Activated naive CD8-positive, alpha-beta T cell treated with anti-CD3 and anti-CD28 coated beads, Interleukin-2, amount 50 U/mL, for 24 hours (primary cell): ENCODE data around the gene HSPA9.

Experiments used
- ATAC-seq: fragments of 150-1000 bp; cut with Tn5 transposase; one replicate; pipeline ENCODE4 v1.10.0; 2021
- DNase-seq: peaks from one replicate; pipeline ENCODE4 v3.0.0; 2021
- H3K27ac Mint-ChIP-seq: one replicate; pipeline ENCODE4 v1.8.0; 2021; ENCODE audit warnings: mild to moderate bottlenecking, mixed read lengths
- H3K27me3 Mint-ChIP-seq: one replicate; pipeline ENCODE4 v1.8.0; 2021; ENCODE audit warnings: mixed read lengths
- H3K36me3 Mint-ChIP-seq: one replicate; pipeline ENCODE4 v1.8.0; 2021; ENCODE audit warnings: low read depth, mixed read lengths
- H3K4me1 Mint-ChIP-seq: one replicate; pipeline ENCODE4 v1.8.0; 2021; ENCODE audit warnings: mixed read lengths
- H3K4me3 Mint-ChIP-seq: one replicate; pipeline ENCODE4 v1.8.0; 2021; ENCODE audit warnings: mild to moderate bottlenecking, moderate library complexity, mixed read lengths
- H3K9me3 Mint-ChIP-seq: one replicate; pipeline ENCODE4 v1.8.0; 2021; ENCODE audit warnings: mixed read lengths

The HSPA9 gene

DNA sequence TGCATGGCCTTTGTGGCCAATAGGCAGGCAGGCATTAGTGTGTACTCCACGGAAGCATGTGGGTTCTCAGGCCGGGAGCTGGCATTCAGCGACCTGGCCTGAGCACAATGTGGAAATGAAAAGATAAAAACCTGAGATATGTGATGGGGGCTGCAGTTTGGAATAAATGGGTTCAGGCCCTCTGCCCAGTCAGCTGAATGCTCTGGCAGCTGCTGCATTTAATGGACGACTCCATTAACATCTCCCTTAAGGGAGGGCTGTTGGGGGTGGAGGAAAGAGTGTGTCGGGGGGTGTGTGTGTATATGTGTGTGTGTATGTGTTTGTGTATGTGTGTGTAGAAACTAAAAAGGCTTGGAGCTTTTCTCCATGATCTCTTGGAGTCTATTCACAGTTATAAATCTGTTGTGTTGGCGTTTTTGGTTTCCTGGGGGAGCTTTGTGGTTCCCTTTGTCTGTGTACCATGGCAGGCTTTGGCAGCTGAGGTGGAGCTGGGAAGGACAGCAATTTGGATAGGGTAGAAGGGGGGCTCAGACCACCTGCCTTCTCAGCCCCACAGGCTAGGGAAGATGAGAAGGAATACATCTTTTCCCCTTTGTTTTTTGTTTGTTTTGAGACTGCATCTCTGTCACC, 27.3 kb upstream of the HSPA9 start:
- H3K36me3 Mint-ChIP-seq = no peaks in the 10 kb centered on the region
- ATAC-seq = no peak
- H3K27ac Mint-ChIP-seq = no peak overlapping the region
- H3K4me3 Mint-ChIP-seq = no peak overlapping the region
- peaks cover 65% of the 10 kb centered on the region for H3K27me3 Mint-ChIP-seq
- no peak for DNase-seq
- peaks cover 21% of the 10 kb centered on the region for H3K4me1 Mint-ChIP-seq
- H3K9me3 Mint-ChIP-seq = no peaks in the 10 kb centered on the region

DNA sequence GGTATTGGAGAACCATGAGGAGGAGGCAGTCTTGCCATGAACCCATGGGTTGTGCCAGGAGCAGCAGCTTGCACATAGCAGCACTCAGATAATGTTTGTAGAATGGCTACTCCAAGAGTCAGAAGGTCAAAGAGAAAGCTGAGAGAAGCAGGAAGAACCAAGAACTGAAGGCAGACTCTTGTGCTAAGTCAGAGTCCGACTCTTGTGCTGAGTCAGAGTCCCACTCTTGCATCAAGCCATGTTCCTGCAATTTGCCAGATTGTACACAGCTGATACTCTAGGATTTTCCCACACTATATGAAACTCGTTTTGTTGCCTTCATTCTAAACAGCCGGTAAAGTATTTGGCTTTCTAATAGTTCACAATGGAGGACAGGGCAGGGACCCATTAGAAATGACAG, 26.2 kb upstream of the HSPA9 start:
- Mint-ChIP-seq H3K9me3 (no peaks in the 10 kb centered on the region), H3K27ac (no peak overlapping the region), H3K4me3 (no peak overlapping the region), H3K4me1 (peaks cover 21% of the 10 kb centered on the region), H3K36me3 (no peaks in the 10 kb centered on the region), H3K27me3 (peaks cover 68% of the 10 kb centered on the region)
- no peak for DNase-seq
- ATAC-seq = no peak

DNA sequence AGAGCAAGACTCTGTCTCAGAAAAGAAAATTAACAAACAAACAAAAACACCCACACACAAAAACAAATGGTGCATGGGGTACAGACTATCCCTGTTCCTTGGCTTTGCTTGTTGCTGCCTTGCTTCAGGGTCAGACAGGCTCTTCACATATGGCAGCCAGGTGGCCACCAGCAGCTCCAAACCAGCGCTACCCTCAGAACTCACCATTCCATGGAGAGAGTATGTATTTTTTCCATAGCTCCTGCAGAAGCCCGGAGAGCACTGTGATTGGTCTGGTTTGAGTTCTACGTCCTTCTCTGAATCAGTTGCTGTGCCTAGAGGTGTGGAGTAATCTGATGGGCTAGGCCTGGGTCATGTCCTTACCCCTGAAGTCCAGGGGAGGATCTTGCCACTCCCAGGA, 25.2 kb upstream of the HSPA9 start:
- no peak overlapping the region for H3K27ac Mint-ChIP-seq
- H3K4me1 Mint-ChIP-seq = peaks cover 21% of the 10 kb centered on the region
- no peaks in the 10 kb centered on the region for H3K36me3 Mint-ChIP-seq
- no peak overlapping the region for H3K4me3 Mint-ChIP-seq
- H3K27me3 Mint-ChIP-seq = peaks cover 66% of the 10 kb centered on the region
- ATAC-seq (no peak), DNase-seq (no peak)
- no peaks in the 10 kb centered on the region for H3K9me3 Mint-ChIP-seq

DNA sequence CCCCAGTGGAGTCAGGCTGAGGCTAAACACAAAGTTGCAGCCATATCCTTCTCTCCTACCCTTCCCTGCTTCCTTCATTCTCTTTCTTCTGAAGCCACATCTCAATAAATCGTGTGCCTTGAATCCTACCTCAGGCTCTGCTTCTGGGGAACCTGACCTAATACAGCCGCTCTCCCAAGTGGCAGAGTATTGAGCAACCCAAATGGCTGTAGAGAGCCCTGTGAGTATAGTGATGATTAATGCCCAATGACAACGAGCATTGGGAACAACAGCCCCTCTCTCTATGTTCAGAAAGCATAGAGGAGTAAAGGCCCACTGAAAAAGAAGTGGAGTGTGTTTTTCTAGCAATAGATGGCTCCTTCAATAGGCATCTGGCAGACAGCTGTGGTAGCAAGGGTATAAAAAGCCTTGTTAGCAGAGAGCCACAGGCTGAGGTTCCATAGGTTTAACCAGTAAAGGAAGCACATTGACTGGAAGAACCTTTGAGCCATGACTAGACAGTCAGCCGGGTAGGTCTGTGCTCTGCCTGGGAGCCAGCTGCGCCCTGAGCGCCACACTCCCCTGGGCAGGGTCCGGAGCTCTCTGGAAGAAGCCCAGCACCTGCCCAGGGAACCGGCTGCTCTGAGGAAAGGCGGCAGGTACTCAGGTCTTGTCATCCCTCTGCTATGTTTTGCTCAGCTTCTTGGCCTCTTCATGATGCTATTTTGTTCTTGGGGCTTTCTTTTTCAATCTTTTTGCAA, 22.6 kb upstream of the HSPA9 start:
- Mint-ChIP-seq H3K4me3 (no peak overlapping the region), H3K36me3 (no peaks in the 10 kb centered on the region), H3K27me3 (peaks cover 62% of the 10 kb centered on the region), H3K9me3 (no peaks in the 10 kb centered on the region), H3K4me1 (peaks cover 7% of the 10 kb centered on the region), H3K27ac (no peak overlapping the region)
- DNase-seq (no peak), ATAC-seq (no peak)

DNA sequence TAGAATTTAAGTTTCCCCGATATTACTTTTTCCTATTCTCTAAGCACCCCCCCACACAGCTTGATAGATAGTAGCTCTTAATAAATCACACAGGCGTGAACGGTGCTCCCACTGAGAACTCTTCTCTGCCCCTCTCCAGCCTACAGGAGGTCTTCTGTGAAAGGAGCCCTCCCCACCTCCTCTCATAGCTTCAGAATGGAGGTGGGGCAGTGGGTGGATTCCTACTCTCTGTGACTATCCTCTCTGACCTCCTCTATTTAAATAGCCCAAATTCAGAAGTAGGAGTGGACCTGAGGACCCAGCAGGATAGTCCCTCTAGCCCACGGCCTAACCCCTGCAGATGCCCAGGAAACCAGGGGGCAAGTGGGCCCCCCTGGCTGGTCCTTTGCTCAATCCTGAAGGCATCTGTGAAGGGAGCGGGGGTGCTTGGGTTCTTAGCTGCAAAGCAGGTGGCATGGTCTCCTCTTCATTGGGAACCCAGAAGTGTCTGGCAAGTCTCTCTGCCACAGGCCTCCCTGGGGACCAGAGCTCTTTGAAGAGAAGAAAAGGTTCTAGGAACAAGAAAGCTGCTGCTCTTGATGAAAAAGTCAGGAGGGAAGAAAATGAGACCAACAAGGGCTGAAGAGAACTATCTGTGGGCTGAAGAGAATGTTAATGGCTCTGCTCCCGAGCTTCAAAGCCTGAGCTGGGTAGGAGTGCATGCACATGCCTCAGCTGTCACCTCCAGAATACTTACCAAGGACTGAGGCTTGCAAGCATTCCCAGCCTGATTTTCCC, 21.1 kb upstream of the HSPA9 start:
- Mint-ChIP-seq H3K4me1 (no peaks in the 10 kb centered on the region), H3K27me3 (peaks cover 50% of the 10 kb centered on the region), H3K36me3 (no peaks in the 10 kb centered on the region), H3K27ac (no peak overlapping the region), H3K4me3 (no peak overlapping the region), H3K9me3 (no peaks in the 10 kb centered on the region)
- DNase-seq (no peak), ATAC-seq (no peak)

DNA sequence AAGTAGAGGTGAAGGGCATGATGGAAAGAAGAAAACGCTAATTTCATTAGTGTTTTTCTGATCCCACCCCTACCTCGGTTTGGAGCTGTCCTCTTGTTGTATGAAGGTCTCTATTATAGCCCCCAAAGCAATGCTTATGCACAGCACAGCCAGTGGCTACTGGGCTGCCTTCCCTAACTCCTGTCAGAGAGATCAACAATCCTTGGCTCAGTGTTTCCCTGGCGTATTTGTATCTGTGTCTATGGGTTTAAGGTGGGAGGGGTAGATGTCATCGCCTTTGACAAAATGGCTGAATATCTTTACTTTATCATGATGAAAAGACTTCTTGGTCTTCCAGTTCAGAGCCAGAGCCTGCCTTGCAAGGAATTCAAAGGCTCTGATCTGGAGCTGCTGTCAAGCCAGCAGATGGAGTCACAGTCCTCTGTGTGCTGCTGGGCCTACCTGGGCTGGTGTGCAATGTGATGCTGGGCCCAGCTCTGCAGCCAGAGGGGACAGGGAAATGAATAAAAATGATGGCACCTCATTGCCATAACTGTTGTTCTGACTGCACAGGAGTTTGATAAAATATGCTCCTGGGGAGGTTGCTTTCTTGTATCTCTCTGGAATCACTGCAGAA, 20.1 kb upstream of the HSPA9 start:
- no peak for ATAC-seq
- DNase-seq = no peak
- Mint-ChIP-seq H3K4me3 (no peak overlapping the region), H3K27ac (no peak overlapping the region), H3K27me3 (peaks cover 42% of the 10 kb centered on the region), H3K36me3 (no peaks in the 10 kb centered on the region), H3K4me1 (no peaks in the 10 kb centered on the region), H3K9me3 (no peaks in the 10 kb centered on the region)

DNA sequence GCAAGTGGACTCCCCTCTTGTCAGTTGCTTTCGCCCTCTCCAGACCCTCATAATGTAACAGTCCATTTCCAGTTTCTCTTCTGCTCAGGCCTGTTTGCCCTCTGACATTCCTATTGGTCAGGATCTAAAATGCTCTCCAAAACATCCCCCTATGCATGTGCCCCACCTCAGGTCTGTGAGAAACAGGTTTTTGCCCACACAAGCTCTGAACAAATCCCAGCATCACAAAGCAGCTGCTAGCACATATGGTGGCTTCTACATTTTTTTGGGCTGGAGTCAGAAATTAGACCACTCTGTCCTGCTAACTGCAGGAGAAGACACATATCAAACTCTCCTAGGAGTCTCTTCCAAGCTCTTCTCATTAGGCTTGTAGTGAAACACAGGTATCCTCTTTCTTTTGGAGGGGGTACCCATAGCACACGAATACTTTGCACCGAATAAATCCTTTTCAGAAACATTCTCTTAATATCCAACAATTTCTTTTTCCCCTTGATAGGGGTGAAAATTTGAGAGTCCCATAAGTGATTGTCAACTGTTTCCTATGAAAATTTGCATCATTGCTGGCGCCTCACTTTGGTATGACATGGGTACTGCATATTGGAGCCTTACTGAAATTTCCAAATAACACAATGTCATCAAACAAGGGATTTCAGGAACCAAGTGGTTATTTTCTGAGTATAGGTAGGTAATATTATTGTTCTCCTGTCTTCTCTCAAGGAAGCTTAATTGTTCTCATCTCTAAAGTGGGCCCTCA, 19.3 kb upstream of the HSPA9 start:
- H3K4me1 Mint-ChIP-seq = no peaks in the 10 kb centered on the region
- H3K27ac Mint-ChIP-seq = no peak overlapping the region
- no peak overlapping the region for H3K4me3 Mint-ChIP-seq
- H3K27me3 Mint-ChIP-seq = peaks cover 37% of the 10 kb centered on the region
- H3K36me3 Mint-ChIP-seq = no peaks in the 10 kb centered on the region
- H3K9me3 Mint-ChIP-seq = no peaks in the 10 kb centered on the region
- no peak for DNase-seq
- no peak for ATAC-seq

DNA sequence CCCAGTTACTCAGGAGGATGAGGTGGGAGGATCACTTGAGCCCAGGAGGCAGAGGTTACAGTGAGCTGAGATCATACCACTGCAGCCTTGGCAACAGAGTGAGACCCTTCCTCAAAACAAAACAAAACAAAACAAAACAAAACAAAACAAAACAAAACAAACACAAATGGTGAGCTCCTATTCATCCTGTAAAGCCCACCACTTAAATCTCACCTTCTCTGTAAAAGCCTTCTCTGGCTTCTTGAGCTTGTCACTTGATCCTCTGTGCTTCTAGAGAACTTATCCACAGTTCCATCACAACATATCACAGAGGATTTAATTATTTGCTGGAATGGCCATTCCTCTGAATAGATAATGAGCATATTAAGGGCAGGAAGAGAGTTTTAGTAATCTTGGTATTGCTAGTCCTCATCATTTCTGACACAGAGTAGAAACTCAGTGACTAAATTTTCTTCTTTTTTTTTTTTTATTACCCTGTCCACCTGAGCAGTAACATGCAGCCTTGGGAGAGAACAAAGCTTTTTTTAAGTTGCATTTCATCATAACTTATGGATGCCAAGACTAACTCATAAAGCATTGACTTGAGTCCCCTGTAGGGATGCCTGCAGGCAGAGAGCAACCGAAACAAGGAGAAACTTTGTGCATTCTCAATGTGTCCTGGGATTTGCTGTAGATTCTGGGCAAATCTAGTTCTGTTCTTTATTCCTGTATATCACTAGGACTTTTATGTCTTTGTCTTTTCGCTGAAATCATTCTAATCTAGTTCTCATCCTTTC, 13.0 kb upstream of the HSPA9 start:
- Mint-ChIP-seq H3K4me3 (no peak overlapping the region), H3K27me3 (peaks cover 9% of the 10 kb centered on the region), H3K27ac (no peak overlapping the region), H3K4me1 (no peaks in the 10 kb centered on the region), H3K9me3 (no peaks in the 10 kb centered on the region), H3K36me3 (no peaks in the 10 kb centered on the region)
- no peak for DNase-seq
- ATAC-seq = no peak

DNA sequence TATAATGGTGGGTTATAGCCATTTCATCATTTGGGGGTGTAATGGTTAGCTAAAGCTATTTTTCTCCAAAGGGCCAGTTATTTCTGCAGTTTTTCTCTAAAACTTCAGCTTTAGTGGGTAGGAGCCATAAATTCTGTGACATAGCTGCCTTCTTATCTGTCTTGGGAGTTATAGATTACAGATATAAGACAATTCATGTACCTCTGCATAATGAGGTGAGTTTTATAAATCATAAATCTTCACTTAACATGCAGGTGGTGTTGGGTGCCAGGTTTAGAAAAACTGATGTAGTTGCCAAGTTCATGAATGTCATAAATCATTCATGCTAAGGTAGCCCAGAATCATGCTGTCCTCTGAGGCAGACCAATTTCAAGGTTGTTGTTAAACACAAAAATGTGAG, 10.0 kb upstream of the HSPA9 start:
- Mint-ChIP-seq H3K4me3 (no peak overlapping the region), H3K27me3 (peaks cover 3% of the 10 kb centered on the region), H3K4me1 (no peaks in the 10 kb centered on the region), H3K36me3 (no peaks in the 10 kb centered on the region), H3K27ac (no peak overlapping the region), H3K9me3 (no peaks in the 10 kb centered on the region)
- DNase-seq (no peak), ATAC-seq (no peak)

DNA sequence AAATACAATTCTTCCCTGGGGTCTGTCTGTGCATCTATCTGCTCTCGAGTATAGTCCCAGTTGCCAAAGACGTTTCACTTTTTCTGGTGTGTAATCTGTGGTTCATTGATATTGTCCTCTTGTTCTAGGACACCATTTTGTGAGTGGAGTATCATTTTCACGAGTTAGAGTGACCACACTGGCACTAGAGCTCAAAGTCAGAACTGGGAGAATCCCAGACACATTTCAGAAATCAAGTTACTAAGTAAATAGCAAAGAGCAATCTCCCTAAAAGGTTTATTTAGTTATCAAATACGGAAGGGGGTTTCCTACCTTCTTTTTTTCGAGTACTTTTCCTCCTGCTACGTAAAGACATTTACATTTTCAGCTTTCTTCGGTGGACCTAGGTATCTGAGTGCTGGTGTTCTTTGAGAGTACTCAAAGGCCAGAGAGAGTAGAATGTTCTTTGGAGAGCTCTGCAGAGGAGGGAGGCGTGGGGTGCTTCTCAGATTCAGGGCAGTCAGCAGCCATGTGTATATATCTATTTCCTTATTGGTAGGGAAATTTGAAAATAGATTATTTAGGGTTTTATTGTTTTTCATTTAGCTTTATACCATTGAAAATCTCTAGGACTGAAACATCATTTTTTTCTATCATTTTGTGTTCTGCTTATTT, 8.9 kb upstream of the HSPA9 start:
- H3K4me3 Mint-ChIP-seq = no peak overlapping the region
- no peaks in the 10 kb centered on the region for H3K36me3 Mint-ChIP-seq
- H3K4me1 Mint-ChIP-seq = peaks cover 3% of the 10 kb centered on the region
- no peak for DNase-seq
- no peak for ATAC-seq
- no peaks in the 10 kb centered on the region for H3K9me3 Mint-ChIP-seq
- no peak overlapping the region for H3K27ac Mint-ChIP-seq
- H3K27me3 Mint-ChIP-seq = peaks cover 3% of the 10 kb centered on the region

DNA sequence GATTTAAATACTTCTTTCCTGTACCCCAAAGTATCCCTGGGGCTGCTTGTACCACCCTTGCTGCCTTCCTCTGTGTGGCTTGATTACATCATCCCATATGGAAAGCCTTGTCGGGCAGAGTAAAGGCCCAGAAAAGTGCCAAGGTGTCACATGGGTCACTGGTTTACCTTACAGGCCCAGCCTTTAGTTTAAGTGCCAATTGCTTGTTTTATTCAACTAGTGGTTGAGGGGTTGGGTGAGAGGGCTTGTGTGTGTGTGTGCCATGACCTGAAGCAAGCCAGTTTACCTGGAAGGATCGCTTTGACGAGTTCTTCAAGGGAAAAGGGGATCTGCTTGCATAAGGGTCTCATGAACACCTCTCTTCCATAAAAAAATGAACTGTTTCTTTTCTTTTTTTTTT, 7.8 kb upstream of the HSPA9 start:
- ATAC-seq (no peak), DNase-seq (no peak)
- Mint-ChIP-seq H3K27ac (no peak overlapping the region), H3K9me3 (no peaks in the 10 kb centered on the region), H3K36me3 (no peaks in the 10 kb centered on the region), H3K4me1 (peaks cover 3% of the 10 kb centered on the region), H3K4me3 (no peak overlapping the region), H3K27me3 (peaks cover 3% of the 10 kb centered on the region)

DNA sequence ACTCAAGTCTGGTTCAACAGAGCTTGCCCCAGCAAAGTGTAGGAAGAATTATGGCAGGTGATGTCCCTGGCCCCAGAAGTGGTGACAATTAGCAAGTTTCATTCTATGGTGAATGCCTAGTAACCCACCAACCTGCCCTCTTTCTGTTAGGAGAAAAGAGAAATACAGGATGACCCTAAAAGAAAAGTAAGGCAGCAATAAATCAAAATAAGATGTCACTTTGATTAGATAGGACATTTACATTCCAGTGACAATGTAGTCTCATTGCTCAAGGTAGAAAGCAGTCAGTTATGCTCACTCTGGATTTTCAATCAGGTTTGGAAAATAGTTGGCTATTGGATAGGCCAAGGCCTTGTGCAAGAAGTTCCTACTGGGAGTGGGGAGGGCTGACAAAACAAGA, 5.6 kb upstream of the HSPA9 start:
- H3K36me3 Mint-ChIP-seq = peaks cover 2% of the 10 kb centered on the region

DNA sequence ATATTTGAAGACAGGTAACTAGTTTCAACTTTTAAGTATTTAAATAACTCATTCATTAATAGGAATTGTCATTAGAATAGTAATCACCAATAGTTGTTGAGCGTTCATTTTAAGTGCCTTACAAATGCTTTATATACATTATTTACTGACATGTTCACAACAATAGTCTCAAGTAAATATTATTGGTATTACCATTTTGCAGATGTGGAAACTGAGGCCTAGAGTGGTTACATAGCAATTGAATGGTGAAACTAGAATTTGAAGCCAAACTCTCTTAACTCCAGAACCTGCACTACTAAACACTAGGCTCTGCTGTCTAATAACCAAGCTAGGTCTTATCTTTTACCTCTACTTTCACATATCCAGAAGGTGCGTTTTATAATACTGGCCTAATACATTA, 4.8 kb upstream of the HSPA9 start:
- peaks cover 6% of the 10 kb centered on the region for H3K36me3 Mint-ChIP-seq
- no peak overlapping the region for H3K4me3 Mint-ChIP-seq
- peaks cover 4% of the 10 kb centered on the region for H3K9me3 Mint-ChIP-seq
- H3K27me3 Mint-ChIP-seq = no peaks in the 10 kb centered on the region
- no peak overlapping the region for H3K27ac Mint-ChIP-seq
- peaks cover 13% of the 10 kb centered on the region for H3K4me1 Mint-ChIP-seq
- ATAC-seq (no peak), DNase-seq (no peak)

More for the DNA sequence above, 5.6 kb upstream of the HSPA9 start:
- Mint-ChIP-seq H3K9me3 (peaks cover 3% of the 10 kb centered on the region), H3K27ac (no peak overlapping the region), H3K4me1 (peaks cover 9% of the 10 kb centered on the region), H3K4me3 (no peak overlapping the region), H3K27me3 (no peaks in the 10 kb centered on the region)
- DNase-seq = no peak
- no peak for ATAC-seq
